Measurements from ENCODE around the gene PPA1.

DNA sequence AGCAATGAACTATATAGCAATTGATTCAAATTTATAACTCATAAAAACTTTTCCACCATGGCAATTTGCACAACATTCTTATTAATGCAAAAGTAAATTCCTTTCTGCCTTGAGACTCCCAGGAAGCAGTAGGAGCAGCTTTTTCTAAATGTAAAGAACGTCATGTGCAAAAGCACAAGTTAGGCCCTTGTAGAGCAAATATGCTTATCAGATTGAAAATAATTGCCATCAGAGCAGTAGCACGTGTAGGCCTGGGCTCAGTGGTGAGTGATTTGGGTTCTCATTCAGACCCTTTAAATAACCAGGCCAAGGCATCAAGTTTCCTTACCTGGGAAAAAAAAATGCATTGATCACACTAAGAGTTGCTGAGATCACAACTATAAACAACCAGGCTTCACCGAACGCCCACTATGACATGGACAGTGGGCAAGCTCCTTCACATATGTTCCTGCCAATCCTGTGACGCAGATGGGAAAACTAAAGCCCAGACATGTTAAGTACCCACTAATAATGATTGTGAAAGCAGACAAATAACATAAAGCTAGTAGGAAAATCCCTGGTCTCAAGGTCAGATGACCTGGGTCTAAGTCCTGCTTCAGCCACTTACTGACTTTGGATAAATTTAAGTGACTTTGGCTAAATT, 40.8 kb downstream of the PPA1 start:
- TF ChIP-seq, protein P1, sequence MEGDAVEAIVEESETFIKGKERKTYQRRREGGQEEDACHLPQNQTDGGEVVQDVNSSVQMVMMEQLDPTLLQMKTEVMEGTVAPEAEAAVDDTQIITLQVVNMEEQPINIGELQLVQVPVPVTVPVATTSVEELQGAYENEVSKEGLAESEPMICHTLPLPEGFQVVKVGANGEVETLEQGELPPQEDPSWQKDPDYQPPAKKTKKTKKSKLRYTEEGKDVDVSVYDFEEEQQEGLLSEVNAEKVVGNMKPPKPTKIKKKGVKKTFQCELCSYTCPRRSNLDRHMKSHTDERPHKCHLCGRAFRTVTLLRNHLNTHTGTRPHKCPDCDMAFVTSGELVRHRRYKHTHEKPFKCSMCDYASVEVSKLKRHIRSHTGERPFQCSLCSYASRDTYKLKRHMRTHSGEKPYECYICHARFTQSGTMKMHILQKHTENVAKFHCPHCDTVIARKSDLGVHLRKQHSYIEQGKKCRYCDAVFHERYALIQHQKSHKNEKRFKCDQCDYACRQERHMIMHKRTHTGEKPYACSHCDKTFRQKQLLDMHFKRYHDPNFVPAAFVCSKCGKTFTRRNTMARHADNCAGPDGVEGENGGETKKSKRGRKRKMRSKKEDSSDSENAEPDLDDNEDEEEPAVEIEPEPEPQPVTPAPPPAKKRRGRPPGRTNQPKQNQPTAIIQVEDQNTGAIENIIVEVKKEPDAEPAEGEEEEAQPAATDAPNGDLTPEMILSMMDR (IDR thresholded peaks at IDR 0.05), result no peak
- TF ChIP-seq POLR2A (IDR thresholded peaks at IDR 0.05), result no peak
